ENCODE data around the gene EEFSEC. TPM values are rescaled to one million over a fixed set of nuclear protein-coding genes. Genes with fewer than 3 reads are reported as not detected.

The EEFSEC gene
- total and polyA plus RNA-seq, 2 experiments from 2014 or later = 10.1 to 16.2 TPM

GRCh38 chr3:128456776-128457715 lies 303.8 kb downstream of the EEFSEC start:
- Histone ChIP-seq H3K27ac (ENCODE audit: low read depth) (no peak overlapping the region), H3K4me2 (no peak overlapping the region), H3K4me1 (ENCODE audit: insufficient read depth) (no peaks in the 10 kb centered on the region), H3K79me2 (replicated peaks; ENCODE audit: insufficient read depth) (no peaks in the 10 kb centered on the region), H3K4me3 (no peak overlapping the region), H3K36me3 (ENCODE audit: insufficient read depth) (no peaks in the 10 kb centered on the region), H3F3A (replicated peaks; ENCODE audit: low read depth) (no peaks in the 10 kb centered on the region), H3K27me3 (ENCODE audit: insufficient read depth) (no peaks in the 10 kb centered on the region; the same call in 1 of the 2 replicates), H2AFZ (no peak overlapping the region), H3K9me2 (ENCODE audit: insufficient read depth) (no peaks in the 10 kb centered on the region), H4K20me1 (replicated peaks; ENCODE audit: insufficient read depth) (no peaks in the 10 kb centered on the region)
- DNase-seq (ENCODE audit: low spot score) (peak; percentile 62), ATAC-seq (peak; percentile 61)
- Mint-ChIP-seq H3K27me3 (ENCODE audit: insufficient read depth, low read depth, poor library complexity) (peaks cover 28% of the 10 kb centered on the region), H3K9me3 (no peaks in the 10 kb centered on the region), H3K36me3 (ENCODE audit: low read depth) (no peaks in the 10 kb centered on the region; the same call in 2 of the 3 replicates), H3K27ac (no peak overlapping the region), H3K4me1 (no peaks in the 10 kb centered on the region; the same call in 2 of the 3 replicates), H3K4me3 (no peak overlapping the region)
- TF ChIP-seq REST (IDR thresholded peaks at IDR 0.05; ENCODE audit: unreplicated experiment) (no peak), CREB1 (CRISPR knock-in tag; IDR thresholded peaks at IDR 0.05; ENCODE audit: low read depth) (no peak), JUNB (IDR thresholded peaks at IDR 0.05; ENCODE audit: unreplicated experiment) (no peak), POLR2AphosphoS5 (IDR thresholded peaks at IDR 0.05; ENCODE audit: low read depth) (no peak), ETS1 (IDR thresholded peaks at IDR 0.05) (no peak), CTCF (conservative IDR thresholded peaks at IDR 0.05; ENCODE audit: low read depth in 2 of 2) (no peak), EZH2phosphoT487 (IDR thresholded peaks at IDR 0.05; ENCODE audit: unreplicated experiment) (no peak), EZH2 (IDR thresholded peaks at IDR 0.05; ENCODE audit: low read depth, unreplicated experiment) (no peak), NANOG (IDR thresholded peaks at IDR 0.05; ENCODE audit: borderline replicate concordance) (no peak), ZNF331 (CRISPR knock-in tag; IDR thresholded peaks at IDR 0.05; ENCODE audit: low read depth) (no peak), ZNF462 (CRISPR knock-in tag; IDR thresholded peaks at IDR 0.05) (no peak), STAT1 (IDR thresholded peaks at IDR 0.05; ENCODE audit: unreplicated experiment) (no peak), ZNF114 (CRISPR knock-in tag; IDR thresholded peaks at IDR 0.05) (no peak)
